Suprapubic skin (tissue), 4 donors: ENCODE results near the gene APC2.

Source experiments
- CTCF ChIP-seq, 2 donors: fragments of 200-600 bp in 1 of 2; fragments of 450-650 bp in 1 of 2; sonication (generic) in 1 of 2; IDR thresholded peaks; one replicate each; pipeline ENCODE4 v1.5.1; 2016 to 2019; ENCODE audit warnings: antibody characterized with exemption in 2 of 2, mild to moderate bottlenecking in 1 of 2, moderate library complexity in 1 of 2
- POLR2A ChIP-seq, 2 donors: fragments of 450-650 bp; IDR thresholded peaks; one replicate each; pipeline ENCODE4 v1.6.1; 2017; ENCODE audit warnings: antibody characterized with exemption in 2 of 2, mild to moderate bottlenecking in 2 of 2, moderate library complexity in 2 of 2
- POLR2AphosphoS5 ChIP-seq, 3 donors: sonication (generic); formaldehyde crosslinking; IDR thresholded peaks; one replicate each; pipeline ENCODE4 v1.6.1; 2017; ENCODE audit warnings: antibody characterized with exemption in 3 of 3

- TF ChIP-seq CTCF (IDR thresholded peaks at IDR 0.05): no peak
- TF ChIP-seq POLR2A (IDR thresholded peaks at IDR 0.05): no peak
- TF ChIP-seq POLR2AphosphoS5 (IDR thresholded peaks at IDR 0.05): no peak
Measured at GRCh38 chr19:1450735-1451731, 1.1 kb downstream of the APC2 start.
